ENCODE data around the gene ADGRG6. TPM values are rescaled to one million over a fixed set of nuclear protein-coding genes. Genes with fewer than 3 reads are reported as not detected.

Gene ADGRG6
- total and polyA plus RNA-seq, 10 donors = 0.24 to 29.0 (median 15.4) TPM

GRCh38 chr6:142359271-142359960 is 57.6 kb downstream of the ADGRG6 start:
- WGBS, 5 donors = 30 to 36% (median 32%) methylated on average over 2 of the region's 2 CpGs
- Histone ChIP-seq H3K9me3 (no peaks in the 10 kb centered on the region), H3K4me3 (no peak overlapping the region), H3K27me3 (replicated peaks in 1 of 7) (no peaks in the 10 kb centered on the region), H3K36me3 (no peaks in the 10 kb centered on the region), H3K27ac (no peak overlapping the region), H3K4me1 (no peaks in the 10 kb centered on the region)
- no peak for DNase-seq
- TF ChIP-seq POLR2AphosphoS5 (IDR thresholded peaks at IDR 0.05) (no peak), CTCF (IDR thresholded peaks at IDR 0.05 in 8 of 11, conservative IDR thresholded peaks at IDR 0.05 in 3 of 11) (no peak), POLR2A (IDR thresholded peaks at IDR 0.05) (no peak)
- intact Hi-C loops (cut with DNase I; ENCODE audit: low total_unique reads) = no loop called here

GRCh38 chr6:142361345-142361744 is 59.5 kb downstream of the ADGRG6 start:
- Histone ChIP-seq H3K4me1 (no peaks in the 10 kb centered on the region), H3K27ac (no peak overlapping the region), H3K36me3 (no peaks in the 10 kb centered on the region), H3K9me3 (no peaks in the 10 kb centered on the region), H3K4me3 (no peak overlapping the region), H3K27me3 (replicated peaks in 1 of 7) (no peaks in the 10 kb centered on the region)
- no peak for TF ChIP-seq POLR2AphosphoS5 (IDR thresholded peaks at IDR 0.05)
- 74 to 82% (median 82%) methylated on average over 5 of the region's 5 CpGs for whole genome bisulfite sequencing, 5 donors
- no peak for DNase-seq
- intact Hi-C loops (cut with DNase I; ENCODE audit: low total_unique reads) = no loop called here

GRCh38 chr6:142361779-142362750 is 60.3 kb downstream of the ADGRG6 start:
- 55 to 78% (median 70%) methylated on average over 8 of the region's 8 CpGs for WGBS, 5 donors
- Histone ChIP-seq H3K27ac (no peak overlapping the region), H3K27me3 (replicated peaks in 1 of 7) (no peaks in the 10 kb centered on the region), H3K36me3 (no peaks in the 10 kb centered on the region), H3K4me1 (no peaks in the 10 kb centered on the region), H3K4me3 (no peak overlapping the region), H3K9me3 (no peaks in the 10 kb centered on the region)
- TF ChIP-seq CTCF (IDR thresholded peaks at IDR 0.05 in 8 of 11, conservative IDR thresholded peaks at IDR 0.05 in 3 of 11) (no peak), POLR2A (IDR thresholded peaks at IDR 0.05) (no peak), POLR2AphosphoS5 (IDR thresholded peaks at IDR 0.05) (no peak)
- DNase-seq = no peak
- intact Hi-C loops (cut with DNase I; ENCODE audit: low total_unique reads) = no loop called here

- Histone ChIP-seq H3K27me3 (replicated peaks in 1 of 7) (no peaks in the 10 kb centered on the region), H3K4me1 (no peaks in the 10 kb centered on the region)
- no peak for TF ChIP-seq CTCF (IDR thresholded peaks at IDR 0.05 in 8 of 11, conservative IDR thresholded peaks at IDR 0.05 in 3 of 11)
- no peak for TF ChIP-seq POLR2A (IDR thresholded peaks at IDR 0.05)
- TF ChIP-seq POLR2AphosphoS5 (IDR thresholded peaks at IDR 0.05) = no peak
Measured at GRCh38 chr6:142367061-142367460, 65.3 kb downstream of the ADGRG6 start.

More at GRCh38 chr6:142367061-142367460, 65.3 kb downstream of the ADGRG6 start:
- Histone ChIP-seq H3K4me3 (no peak overlapping the region), H3K9me3 (no peaks in the 10 kb centered on the region), H3K27ac (no peak overlapping the region), H3K36me3 (no peaks in the 10 kb centered on the region)
- intact Hi-C loops (cut with DNase I; ENCODE audit: low total_unique reads) = no loop called here
- DNase-seq = no peak
- WGBS, 5 donors = 85 to 98% (median 91%) methylated on average over 3 of the region's 3 CpGs
